ENCODE data around the gene WFDC1.

GRCh38 chr16:84329843-84330684 is 35.4 kb downstream of the WFDC1 start:
- TF ChIP-seq CTCF (IDR thresholded peaks at IDR 0.05), result no peak
- TF ChIP-seq SIN3A (IDR thresholded peaks at IDR 0.05; ENCODE audit: borderline replicate concordance, insufficient read depth, low read depth, low read length), result no peak
- TF ChIP-seq, protein P1, sequence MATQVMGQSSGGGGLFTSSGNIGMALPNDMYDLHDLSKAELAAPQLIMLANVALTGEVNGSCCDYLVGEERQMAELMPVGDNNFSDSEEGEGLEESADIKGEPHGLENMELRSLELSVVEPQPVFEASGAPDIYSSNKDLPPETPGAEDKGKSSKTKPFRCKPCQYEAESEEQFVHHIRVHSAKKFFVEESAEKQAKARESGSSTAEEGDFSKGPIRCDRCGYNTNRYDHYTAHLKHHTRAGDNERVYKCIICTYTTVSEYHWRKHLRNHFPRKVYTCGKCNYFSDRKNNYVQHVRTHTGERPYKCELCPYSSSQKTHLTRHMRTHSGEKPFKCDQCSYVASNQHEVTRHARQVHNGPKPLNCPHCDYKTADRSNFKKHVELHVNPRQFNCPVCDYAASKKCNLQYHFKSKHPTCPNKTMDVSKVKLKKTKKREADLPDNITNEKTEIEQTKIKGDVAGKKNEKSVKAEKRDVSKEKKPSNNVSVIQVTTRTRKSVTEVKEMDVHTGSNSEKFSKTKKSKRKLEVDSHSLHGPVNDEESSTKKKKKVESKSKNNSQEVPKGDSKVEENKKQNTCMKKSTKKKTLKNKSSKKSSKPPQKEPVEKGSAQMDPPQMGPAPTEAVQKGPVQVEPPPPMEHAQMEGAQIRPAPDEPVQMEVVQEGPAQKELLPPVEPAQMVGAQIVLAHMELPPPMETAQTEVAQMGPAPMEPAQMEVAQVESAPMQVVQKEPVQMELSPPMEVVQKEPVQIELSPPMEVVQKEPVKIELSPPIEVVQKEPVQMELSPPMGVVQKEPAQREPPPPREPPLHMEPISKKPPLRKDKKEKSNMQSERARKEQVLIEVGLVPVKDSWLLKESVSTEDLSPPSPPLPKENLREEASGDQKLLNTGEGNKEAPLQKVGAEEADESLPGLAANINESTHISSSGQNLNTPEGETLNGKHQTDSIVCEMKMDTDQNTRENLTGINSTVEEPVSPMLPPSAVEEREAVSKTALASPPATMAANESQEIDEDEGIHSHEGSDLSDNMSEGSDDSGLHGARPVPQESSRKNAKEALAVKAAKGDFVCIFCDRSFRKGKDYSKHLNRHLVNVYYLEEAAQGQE (IDR thresholded peaks at IDR 0.05; ENCODE audit: insufficient read depth in 1 of 2, low read depth in 2 of 2, low read length in 1 of 2), result no peak
- TF ChIP-seq POLR2AphosphoS5 (IDR thresholded peaks at IDR 0.05; ENCODE audit: low read depth, low read length), result no peak
- TF ChIP-seq TCF7L2 (IDR thresholded peaks at IDR 0.05; ENCODE audit: low read depth, low read length), result no peak

All from Panc1 (cell line).